BE2C (cell line): ENCODE data around the gene ABCC5.
A peak's percentile ranks its signal among the peaks of the same experiment; 100 is the strongest.
"Not testable (repeated sequence)": the region's sequence is repeated elsewhere in the genome, so short reads cannot be mapped to it uniquely, and the experiment has no call there.

ENCODE experiments used
- DNase-seq: peaks from one replicate; pipeline ENCODE4 v3.0.0-alpha.2; 2020
- H3K27me3 ChIP-seq: fragments of 250-450 bp; sonication (Bioruptor Pico); 2 replicates; pipeline ENCODE4 v1.5.1; 2020; ENCODE audit warnings: mild to moderate bottlenecking
- H3K36me3 ChIP-seq: fragments of 250-450 bp; sonication (Bioruptor Pico); 2 replicates; pipeline ENCODE4 v1.5.1; 2020; ENCODE audit warnings: mild to moderate bottlenecking
- H3K4me1 ChIP-seq: fragments of 250-450 bp; sonication (Bioruptor Pico); 2 replicates; pipeline ENCODE4 v1.5.1; 2020
- H3K4me3 ChIP-seq: 2 replicates; pipeline ENCODE4 v1.5.1; 2011; ENCODE audit warnings: low read depth, low read length
- H3K9me3 ChIP-seq: fragments of 250-450 bp; sonication (Bioruptor Pico); 2 replicates; pipeline ENCODE4 v1.5.1; 2020
- CTCF ChIP-seq: IDR thresholded peaks from 2 replicates; pipeline ENCODE4 v1.5.1; 2012; ENCODE audit warnings: mild to moderate bottlenecking, low read depth, low read length

The ABCC5 gene

GRCh38 chr3:184008161-184008560 is 9.5 kb downstream of the ABCC5 start:
- DNase-seq = no peak
- H3K27me3 ChIP-seq = no peaks in the 10 kb centered on the region
- peaks cover 13% of the 10 kb centered on the region for H3K4me1 ChIP-seq
- no peak overlapping the region for H3K4me3 ChIP-seq
- no peak for TF ChIP-seq CTCF
- peaks cover 33% of the 10 kb centered on the region for H3K36me3 ChIP-seq
- no peaks in the 10 kb centered on the region for H3K9me3 ChIP-seq

- not testable (repeated sequence) for H3K9me3 ChIP-seq, H3K27me3 ChIP-seq, DNase-seq, H3K4me3 ChIP-seq
- H3K36me3 ChIP-seq = peaks cover 26% of the 10 kb centered on the region
- H3K4me1 ChIP-seq = peaks cover 13% of the 10 kb centered on the region
Observed at GRCh38 chr3:184007143-184007813, 10.4 kb downstream of the ABCC5 start.

GRCh38 chr3:184005941-184006507 is 11.7 kb downstream of the ABCC5 start:
- Histone ChIP-seq H3K4me3 (no peak overlapping the region), H3K27me3 (no peaks in the 10 kb centered on the region), H3K36me3 (peaks cover 30% of the 10 kb centered on the region), H3K9me3 (no peaks in the 10 kb centered on the region), H3K4me1 (peaks cover 13% of the 10 kb centered on the region)
- no peak for TF ChIP-seq CTCF
- DNase-seq = peak; percentile 68

GRCh38 chr3:184004476-184004875 is 13.2 kb downstream of the ABCC5 start:
- peaks cover 31% of the 10 kb centered on the region for H3K36me3 ChIP-seq
- no peak for DNase-seq
- no peak overlapping the region for H3K4me3 ChIP-seq
- TF ChIP-seq CTCF = no peak
- H3K4me1 ChIP-seq = peaks cover 13% of the 10 kb centered on the region
- no peaks in the 10 kb centered on the region; the same call in 1 of the 2 replicates for H3K27me3 ChIP-seq
- no peaks in the 10 kb centered on the region for H3K9me3 ChIP-seq

GRCh38 chr3:184003187-184003967 is 14.3 kb downstream of the ABCC5 start:
- Histone ChIP-seq H3K27me3 (no peaks in the 10 kb centered on the region; the same call in 1 of the 2 replicates), H3K36me3 (peaks cover 27% of the 10 kb centered on the region), H3K9me3 (no peaks in the 10 kb centered on the region), H3K4me3 (no peak overlapping the region), H3K4me1 (peaks cover 11% of the 10 kb centered on the region)
- no peak for DNase-seq
- no peak for TF ChIP-seq CTCF

GRCh38 chr3:184002469-184002868 is 15.2 kb downstream of the ABCC5 start:
- H3K4me1 ChIP-seq = peaks cover 9% of the 10 kb centered on the region
- DNase-seq = no peak
- TF ChIP-seq CTCF = no peak
- no peak overlapping the region for H3K4me3 ChIP-seq
- peaks cover 27% of the 10 kb centered on the region for H3K36me3 ChIP-seq
- H3K27me3 ChIP-seq = no peaks in the 10 kb centered on the region; the same call in 1 of the 2 replicates
- H3K9me3 ChIP-seq = no peaks in the 10 kb centered on the region
